Measurements from ENCODE around the gene ELOVL4.

The ELOVL4 gene

GRCh38 chr6:79894939-79895338, 52.4 kb downstream of the ELOVL4 start:
- DNase-seq, result no peak
- no peaks in the 10 kb centered on the region for H3K36me3 Mint-ChIP-seq
- no peaks in the 10 kb centered on the region for H3K27me3 Mint-ChIP-seq
- CTCF ChIA-PET, result no interaction called here
- no peaks in the 10 kb centered on the region for H3K9me3 Mint-ChIP-seq
- H3K4me3 Mint-ChIP-seq, result no peak overlapping the region
- H3K27ac Mint-ChIP-seq, result no peak overlapping the region
- H3K4me1 Mint-ChIP-seq, result no peaks in the 10 kb centered on the region

- H3K4me3 Mint-ChIP-seq, result no peak overlapping the region
- DNase-seq, result no peak
- no peak overlapping the region for H3K27ac Mint-ChIP-seq
- no peaks in the 10 kb centered on the region for H3K9me3 Mint-ChIP-seq
- H3K4me1 Mint-ChIP-seq, result no peaks in the 10 kb centered on the region
- H3K27me3 Mint-ChIP-seq, result peaks cover 5% of the 10 kb centered on the region
- no peaks in the 10 kb centered on the region for H3K36me3 Mint-ChIP-seq
- CTCF ChIA-PET, result interaction anchor here (0.9 kb wide), 1 partner anchor 19 kb away, joined by 3 read pairs; no protein-coding TSS in a partner anchor
Measured at GRCh38 chr6:79888587-79888986, 58.8 kb downstream of the ELOVL4 start.

- Mint-ChIP-seq H3K27ac (no peak overlapping the region), H3K36me3 (no peaks in the 10 kb centered on the region), H3K4me3 (no peak overlapping the region), H3K4me1 (no peaks in the 10 kb centered on the region), H3K9me3 (no peaks in the 10 kb centered on the region), H3K27me3 (peaks cover 7% of the 10 kb centered on the region)
- CTCF ChIA-PET, result no interaction called here
- no peak for DNase-seq
Measured at GRCh38 chr6:79878142-79878748, 69.1 kb downstream of the ELOVL4 start.

- no peak for DNase-seq
- H3K9me3 Mint-ChIP-seq, result no peaks in the 10 kb centered on the region
- H3K36me3 Mint-ChIP-seq, result no peaks in the 10 kb centered on the region
- H3K27me3 Mint-ChIP-seq, result peaks cover 8% of the 10 kb centered on the region
- no peak overlapping the region for H3K27ac Mint-ChIP-seq
- H3K4me3 Mint-ChIP-seq, result no peak overlapping the region
- CTCF ChIA-PET, result interaction anchor here (1.1 kb wide), 1 partner anchor 96 kb away, joined by 3 read pairs; no protein-coding TSS in a partner anchor
- peaks cover 5% of the 10 kb centered on the region for H3K4me1 Mint-ChIP-seq
Measured at GRCh38 chr6:79874531-79875134, 72.7 kb downstream of the ELOVL4 start.

- CTCF ChIA-PET, result interaction anchor here (0.9 to 1.1 kb wide), 2 partner anchors 8 to 62 kb away, joined by 3 read pairs; no protein-coding TSS in a partner anchor
- Mint-ChIP-seq H3K9me3 (no peaks in the 10 kb centered on the region), H3K4me1 (peaks cover 12% of the 10 kb centered on the region), H3K27me3 (peaks cover 11% of the 10 kb centered on the region), H3K27ac (no peak overlapping the region), H3K36me3 (no peaks in the 10 kb centered on the region), H3K4me3 (no peak overlapping the region)
- no peak for DNase-seq
Measured at GRCh38 chr6:79872986-79873385, 74.4 kb downstream of the ELOVL4 start.

- Mint-ChIP-seq H3K36me3 (no peaks in the 10 kb centered on the region), H3K4me1 (peaks cover 12% of the 10 kb centered on the region), H3K4me3 (no peak overlapping the region), H3K27ac (no peak overlapping the region), H3K9me3 (no peaks in the 10 kb centered on the region), H3K27me3 (peaks cover 11% of the 10 kb centered on the region)
- CTCF ChIA-PET, result interaction anchor here (1.1 kb wide), 1 partner anchor 301 kb away, joined by 3 read pairs; no protein-coding TSS in a partner anchor
- DNase-seq, result no peak
Measured at GRCh38 chr6:79872303-79872702, 75.0 kb downstream of the ELOVL4 start.

- CTCF ChIA-PET, result interaction anchor here (0.9 to 2.7 kb wide), 7 partner anchors 19 to 197 kb away, joined by 3 to 13 read pairs (median 4); no protein-coding TSS in a partner anchor
- Mint-ChIP-seq H3K36me3 (no peaks in the 10 kb centered on the region), H3K27me3 (peaks cover 12% of the 10 kb centered on the region), H3K9me3 (no peaks in the 10 kb centered on the region), H3K4me3 (no peak overlapping the region), H3K4me1 (peaks cover 12% of the 10 kb centered on the region), H3K27ac (peak overlapping the region; percentile 42)
- DNase-seq, result peak; percentile 86
Measured at GRCh38 chr6:79869600-79870084, 77.7 kb downstream of the ELOVL4 start.

GRCh38 chr6:79869184-79869583, 78.2 kb downstream of the ELOVL4 start:
- Mint-ChIP-seq H3K4me3 (no peak overlapping the region), H3K4me1 (peaks cover 12% of the 10 kb centered on the region), H3K27me3 (peaks cover 9% of the 10 kb centered on the region), H3K36me3 (no peaks in the 10 kb centered on the region), H3K27ac (no peak overlapping the region), H3K9me3 (no peaks in the 10 kb centered on the region)
- no peak for DNase-seq
- CTCF ChIA-PET, result interaction anchor here (1.2 to 2.7 kb wide), 5 partner anchors 87 to 94 kb away, joined by 3 to 17 read pairs (median 7); no protein-coding TSS in a partner anchor

GRCh38 chr6:79868098-79868722, 79.1 kb downstream of the ELOVL4 start:
- Mint-ChIP-seq H3K27ac (no peak overlapping the region), H3K27me3 (peaks cover 9% of the 10 kb centered on the region), H3K4me3 (no peak overlapping the region), H3K4me1 (peaks cover 12% of the 10 kb centered on the region), H3K9me3 (no peaks in the 10 kb centered on the region), H3K36me3 (no peaks in the 10 kb centered on the region)
- CTCF ChIA-PET, result interaction anchor here (0.7 to 2.7 kb wide), 10 partner anchors 50 to 230 kb away, joined by 3 to 17 read pairs (median 4); no protein-coding TSS in a partner anchor
- DNase-seq, result peak; percentile 34

Measured in activated naive CD4-positive, alpha-beta T cell treated with anti-CD3 and anti-CD28 coated beads, Interleukin-2, amount 10 ng/mL, durations not matched to agents 7 days and 5 days (primary cell).